ENCODE measurements around the gene CMTM1.

The CMTM1 gene, protein sequence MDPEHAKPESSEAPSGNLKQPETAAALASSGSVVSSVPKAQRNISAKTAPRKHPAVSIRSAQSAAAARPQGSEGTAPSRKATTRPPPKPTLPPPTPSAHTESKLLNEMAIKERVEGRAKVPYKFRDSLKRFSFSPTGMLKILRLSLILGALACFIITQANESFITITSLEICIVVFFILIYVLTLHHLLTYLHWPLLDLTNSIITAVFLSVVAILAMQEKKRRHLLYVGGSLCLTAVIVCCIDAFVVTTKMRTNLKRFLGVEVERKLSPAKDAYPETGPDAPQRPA

DNA sequence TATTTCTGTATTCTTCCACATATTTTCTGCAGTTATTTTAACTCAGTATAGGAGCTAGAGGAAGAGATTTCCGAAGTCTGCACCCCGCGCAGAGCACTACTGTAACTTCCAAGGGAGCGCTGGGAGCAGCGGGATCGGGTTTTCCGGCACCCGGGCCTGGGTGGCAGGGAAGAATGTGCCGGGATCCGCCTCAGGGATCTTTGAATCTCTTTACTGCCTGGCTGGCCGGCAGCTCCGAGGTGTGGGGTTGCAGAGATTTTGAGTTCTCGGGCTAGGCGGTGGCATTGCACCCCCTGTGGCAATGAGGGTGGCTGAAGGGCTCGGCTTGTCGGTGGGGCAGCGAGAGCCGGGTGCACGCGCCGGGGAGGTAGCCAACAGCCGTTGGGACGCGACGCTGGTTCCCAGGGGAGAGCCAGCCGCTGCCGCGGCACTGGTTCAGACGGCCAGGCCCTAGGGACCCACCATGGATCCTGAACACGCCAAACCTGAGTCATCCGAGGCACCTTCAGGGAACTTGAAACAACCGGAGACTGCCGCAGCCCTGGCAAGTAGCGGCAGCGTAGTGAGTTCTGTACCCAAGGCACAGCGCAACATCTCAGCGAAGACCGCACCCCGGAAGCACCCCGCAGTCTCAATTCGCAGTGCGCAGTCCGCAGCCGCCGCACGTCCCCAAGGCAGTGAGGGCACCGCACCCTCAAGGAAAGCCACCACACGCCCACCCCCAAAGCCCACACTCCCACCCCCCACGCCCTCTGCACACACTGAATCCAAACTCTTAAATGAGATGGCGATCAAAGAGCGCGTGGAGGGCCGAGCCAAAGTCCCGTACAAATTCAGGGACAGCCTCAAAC, at the start of gene CMTM1:
TSS of gene CMTM1 (plus strand) at position 389 of the 851 bp plus-strand sequence. CDS start at position 464, 75 bp downstream.
- no peak within 1 kb of the TSS for H3K4me3 ChIP-seq (ENCODE audit: low read depth, low read length)
- TF ChIP-seq, protein P1, sequence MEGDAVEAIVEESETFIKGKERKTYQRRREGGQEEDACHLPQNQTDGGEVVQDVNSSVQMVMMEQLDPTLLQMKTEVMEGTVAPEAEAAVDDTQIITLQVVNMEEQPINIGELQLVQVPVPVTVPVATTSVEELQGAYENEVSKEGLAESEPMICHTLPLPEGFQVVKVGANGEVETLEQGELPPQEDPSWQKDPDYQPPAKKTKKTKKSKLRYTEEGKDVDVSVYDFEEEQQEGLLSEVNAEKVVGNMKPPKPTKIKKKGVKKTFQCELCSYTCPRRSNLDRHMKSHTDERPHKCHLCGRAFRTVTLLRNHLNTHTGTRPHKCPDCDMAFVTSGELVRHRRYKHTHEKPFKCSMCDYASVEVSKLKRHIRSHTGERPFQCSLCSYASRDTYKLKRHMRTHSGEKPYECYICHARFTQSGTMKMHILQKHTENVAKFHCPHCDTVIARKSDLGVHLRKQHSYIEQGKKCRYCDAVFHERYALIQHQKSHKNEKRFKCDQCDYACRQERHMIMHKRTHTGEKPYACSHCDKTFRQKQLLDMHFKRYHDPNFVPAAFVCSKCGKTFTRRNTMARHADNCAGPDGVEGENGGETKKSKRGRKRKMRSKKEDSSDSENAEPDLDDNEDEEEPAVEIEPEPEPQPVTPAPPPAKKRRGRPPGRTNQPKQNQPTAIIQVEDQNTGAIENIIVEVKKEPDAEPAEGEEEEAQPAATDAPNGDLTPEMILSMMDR (IDR thresholded peaks at IDR 0.05; ENCODE audit: borderline replicate concordance, insufficient read depth, low read depth, low read length), result no peak

DNA sequence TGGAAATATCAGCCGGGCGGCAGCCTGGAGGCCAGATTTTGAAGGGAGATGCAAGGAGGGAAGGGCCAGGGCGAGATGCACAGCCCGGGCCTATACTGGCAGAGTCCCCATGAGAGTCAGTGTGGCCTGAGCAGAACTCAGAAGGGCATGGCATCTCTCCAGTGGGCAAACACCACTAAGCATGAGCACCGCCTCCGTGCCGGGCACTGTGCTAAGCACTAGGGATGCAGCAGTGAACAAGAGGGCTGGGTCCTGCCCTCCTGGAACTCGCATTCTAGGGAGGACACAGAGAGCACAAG, 49.8 kb upstream of the CMTM1 start:
- no peak overlapping the region for H3K4me3 ChIP-seq (ENCODE audit: low read depth, low read length)
- TF ChIP-seq, protein P1 (IDR thresholded peaks at IDR 0.05; ENCODE audit: borderline replicate concordance, insufficient read depth, low read depth, low read length), result no peak

DNA sequence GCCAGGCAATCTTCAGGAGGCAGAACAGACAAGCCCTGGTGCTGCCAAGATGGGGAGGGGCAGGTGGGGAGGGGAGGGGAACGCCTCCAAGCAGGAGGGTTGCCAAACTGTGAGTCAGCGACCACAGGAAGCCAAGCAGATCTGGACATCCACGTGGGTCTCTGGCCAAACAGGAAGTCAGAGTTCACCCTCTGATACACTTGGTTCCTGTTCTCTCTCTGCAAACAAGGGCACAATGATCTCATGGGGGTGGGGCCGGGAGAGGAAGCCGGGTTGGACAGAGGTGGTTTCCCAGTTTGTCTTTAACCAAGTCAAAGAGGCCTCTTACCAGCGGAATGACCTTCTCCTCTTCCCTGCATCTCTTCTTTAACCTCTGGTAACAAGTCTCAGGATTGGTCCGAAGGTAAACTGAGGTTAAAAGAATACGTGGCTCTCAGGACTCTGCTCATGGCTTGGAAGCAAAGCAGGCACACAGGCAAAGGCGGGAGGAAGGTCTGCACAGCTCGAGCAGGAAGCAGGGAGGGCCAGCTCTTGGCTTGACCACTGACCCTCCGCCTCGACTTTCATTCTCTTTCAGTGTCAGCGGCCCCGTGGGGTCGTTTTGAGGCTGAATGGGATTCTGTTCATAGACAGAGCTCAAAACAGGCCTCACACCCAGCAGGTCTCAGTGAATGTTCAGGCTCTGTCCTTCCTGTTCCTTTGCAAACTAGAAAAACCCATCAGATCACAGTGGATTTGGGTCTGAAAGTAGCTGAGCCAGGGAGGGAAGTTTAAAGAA, 49.2 kb upstream of the CMTM1 start:
- H3K4me3 ChIP-seq (ENCODE audit: low read depth, low read length), result no peak overlapping the region
- TF ChIP-seq, protein P1 (IDR thresholded peaks at IDR 0.05; ENCODE audit: borderline replicate concordance, insufficient read depth, low read depth, low read length), result no peak

DNA sequence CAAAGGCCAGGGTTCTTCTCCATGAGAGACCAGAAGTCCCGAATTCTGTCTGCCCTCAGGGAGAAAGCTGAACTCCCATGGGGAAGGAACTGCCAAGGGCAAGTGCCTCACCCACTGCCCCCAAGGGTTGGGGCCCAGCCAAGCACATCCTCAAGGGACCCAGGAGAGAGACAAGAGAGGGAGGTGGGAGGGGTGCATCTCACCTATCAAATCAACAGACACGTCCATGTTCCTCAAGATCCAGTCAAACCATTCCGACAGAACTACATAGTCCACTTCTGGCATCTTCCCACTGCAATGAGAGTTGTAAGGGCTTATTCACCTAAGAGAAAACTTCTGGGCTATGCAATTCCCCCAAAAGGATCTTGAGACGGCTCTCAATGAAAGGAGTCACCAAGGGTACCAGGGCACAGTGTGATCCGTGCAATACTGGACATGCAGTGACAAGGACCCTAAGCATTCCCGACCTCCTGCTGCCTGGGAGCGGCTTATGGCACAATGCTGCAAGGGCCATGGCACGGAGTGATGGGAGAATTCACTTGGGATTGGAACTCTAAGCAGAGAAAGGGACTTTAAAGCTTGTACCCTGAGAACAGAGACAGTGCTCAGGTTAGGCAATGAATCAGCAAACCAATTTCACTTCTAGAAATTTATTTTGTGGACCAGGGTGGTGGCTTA, 48.5 kb upstream of the CMTM1 start:
- TF ChIP-seq, protein P1 (IDR thresholded peaks at IDR 0.05; ENCODE audit: borderline replicate concordance, insufficient read depth, low read depth, low read length), result no peak

DNA sequence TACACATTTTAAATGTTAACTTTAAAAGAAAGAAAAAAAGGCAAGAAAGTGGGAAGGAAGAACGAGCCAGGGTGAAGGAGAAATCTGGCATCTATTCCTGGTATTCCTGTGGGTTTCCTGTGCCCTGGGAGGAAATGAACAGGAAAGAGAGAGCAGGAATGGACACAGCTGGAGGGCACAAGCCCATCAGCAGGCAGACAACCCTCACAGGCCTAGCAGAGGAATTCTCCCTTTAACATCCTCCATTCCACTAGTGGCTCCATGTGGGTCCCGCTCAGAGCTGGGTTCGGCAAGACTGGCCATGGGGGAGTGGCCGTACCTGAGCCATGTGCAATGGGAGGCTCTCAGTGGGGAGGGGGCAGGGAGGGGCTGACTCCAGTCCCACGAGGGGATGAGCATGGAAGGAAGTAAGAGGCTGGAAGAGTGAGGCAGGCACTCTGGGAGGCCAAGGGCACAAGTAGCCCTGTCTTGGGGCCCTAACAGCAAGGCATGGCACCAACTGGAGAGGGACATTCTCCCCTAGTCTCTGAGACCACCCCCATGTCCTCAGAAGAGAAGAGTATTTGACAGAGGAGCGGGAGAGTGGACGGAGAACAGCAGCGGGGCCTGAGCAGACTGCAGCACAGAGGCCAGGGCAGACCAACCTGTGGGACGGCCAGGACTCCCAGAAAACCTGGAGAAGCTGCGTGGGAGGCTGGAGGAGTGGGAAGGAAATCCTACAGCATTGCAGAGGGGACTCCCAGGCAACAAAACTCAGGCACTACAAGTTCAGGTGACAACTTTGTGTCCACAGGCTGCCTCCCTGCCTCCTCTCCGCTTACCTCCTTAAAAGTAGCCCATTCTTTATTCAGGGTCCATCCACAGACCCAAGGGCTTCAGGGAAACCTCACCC, 46.5 kb upstream of the CMTM1 start:
- no peak overlapping the region for H3K4me3 ChIP-seq (ENCODE audit: low read depth, low read length)
- TF ChIP-seq, protein P1 (IDR thresholded peaks at IDR 0.05; ENCODE audit: borderline replicate concordance, insufficient read depth, low read depth, low read length), result no peak

More for the DNA sequence above, 48.5 kb upstream of the CMTM1 start:
- H3K4me3 ChIP-seq (ENCODE audit: low read depth, low read length), result no peak overlapping the region

Data from GM12875 (cell line).